Neuronal stem cell (in vitro differentiated cells): ENCODE results near the gene UTF1.
A peak's percentile ranks its signal among the peaks of the same experiment; 100 is the strongest.

Source experiments
- DNase-seq: peaks from one replicate; pipeline ENCODE4 v3.0.0-alpha.2; 2013; ENCODE audit warnings: low spot score
- H2AFZ ChIP-seq: one replicate; pipeline ENCODE4 v1.6.1; 2013; ENCODE audit warnings: mild to moderate bottlenecking, low read length, inconsistent platforms
- H2AK5ac ChIP-seq: 2 replicates; pipeline ENCODE4 v1.6.1; 2013; ENCODE audit warnings: low read depth, mild to moderate bottlenecking, inconsistent platforms, low read length, moderate library complexity, mixed read lengths
- H2BK120ac ChIP-seq: 2 replicates; pipeline ENCODE4 v1.6.1; 2013; ENCODE audit warnings: low read depth, mild to moderate bottlenecking, inconsistent platforms, low read length, moderate library complexity, mixed read lengths
- H2BK12ac ChIP-seq: one replicate; pipeline ENCODE4 v1.6.1; 2013; ENCODE audit warnings: low read length, inconsistent platforms
- H2BK15ac ChIP-seq: 2 replicates; pipeline ENCODE4 v1.6.1; 2013; ENCODE audit warnings: mild to moderate bottlenecking, low read length, inconsistent platforms, mixed read lengths
- H2BK5ac ChIP-seq: one replicate; pipeline ENCODE4 v1.6.1; 2013; ENCODE audit warnings: inconsistent platforms, mild to moderate bottlenecking, low read length, moderate library complexity
- H3K14ac ChIP-seq: one replicate; pipeline ENCODE4 v1.6.1; 2013; ENCODE audit warnings: low read length, inconsistent platforms
- H3K18ac ChIP-seq: 2 replicates; pipeline ENCODE4 v1.6.1; 2013; ENCODE audit warnings: low read length, inconsistent platforms
- H3K23ac ChIP-seq: 2 replicates; pipeline ENCODE4 v1.6.1; 2013; ENCODE audit warnings: low read depth, mild to moderate bottlenecking, mixed read lengths, low read length, inconsistent platforms; ENCODE audit not compliant: poor library complexity
- H3K27ac ChIP-seq: replicated peaks from 3 replicates; pipeline ENCODE4 v1.5.1; 2013; ENCODE audit warnings: low read length, inconsistent platforms
- H3K27me3 ChIP-seq, 3 experiments: 2 replicates each; pipeline ENCODE4 v1.6.1; 2013; ENCODE audit warnings: low read length in 3 of 3, mild to moderate bottlenecking in 2 of 3, inconsistent platforms in 1 of 3, low read depth in 1 of 3, mixed read lengths in 1 of 3, moderate library complexity in 1 of 3; ENCODE audit not compliant: control insufficient read depth in 3 of 3, insufficient read depth in 3 of 3
- H3K36me3 ChIP-seq, 2 donors: replicated peaks in 1 of 2; 2 replicates each; pipeline ENCODE4 v1.6.1; 2013; ENCODE audit warnings: low read length in 2 of 2; ENCODE audit not compliant: control insufficient read depth in 2 of 2, insufficient read depth in 2 of 2
- H3K4ac ChIP-seq: 2 replicates; pipeline ENCODE4 v1.6.1; 2013; ENCODE audit warnings: inconsistent platforms, mild to moderate bottlenecking, low read length, moderate library complexity
- H3K4me1 ChIP-seq, 2 donors: 1 replicate in 1 of 2; 2 replicates in 1 of 2; pipeline ENCODE4 v1.6.1; 2013; ENCODE audit warnings: low read length in 2 of 2, low read depth in 1 of 2; ENCODE audit not compliant: control insufficient read depth in 2 of 2, insufficient read depth in 1 of 2
- H3K4me2 ChIP-seq: one replicate; pipeline ENCODE4 v1.6.1; 2013; ENCODE audit warnings: mild to moderate bottlenecking, low read length, inconsistent platforms; ENCODE audit not compliant: insufficient read depth, poor library complexity, severe bottlenecking
- H3K4me3 ChIP-seq, 2 donors: 2 replicates each; pipeline ENCODE4 v1.5.1; 2013; ENCODE audit warnings: low read length in 2 of 2, mild to moderate bottlenecking in 2 of 2, inconsistent platforms in 1 of 2, moderate library complexity in 1 of 2
- H3K79me1 ChIP-seq: one replicate; pipeline ENCODE4 v1.6.1; 2013; ENCODE audit warnings: low read depth, mild to moderate bottlenecking, inconsistent platforms, low read length, moderate library complexity
- H3K9ac ChIP-seq: one replicate; pipeline ENCODE4 v1.6.1; 2013; ENCODE audit warnings: mild to moderate bottlenecking, low read depth, low read length, inconsistent platforms; ENCODE audit not compliant: poor library complexity
- H3K9me3 ChIP-seq, 2 donors: replicated peaks in 1 of 2; 2 replicates each; pipeline versions ENCODE3 to v1.6.1; 2013; ENCODE audit warnings: low read length in 2 of 2, mild to moderate bottlenecking in 2 of 2, inconsistent platforms in 1 of 2, low read depth in 1 of 2, mixed read lengths in 1 of 2, moderate library complexity in 1 of 2; ENCODE audit not compliant: control insufficient read depth in 2 of 2, insufficient read depth in 1 of 2
- H4K8ac ChIP-seq: one replicate; pipeline ENCODE4 v1.6.1; 2013; ENCODE audit warnings: low read depth, mild to moderate bottlenecking, inconsistent platforms, low read length, moderate library complexity
- H4K91ac ChIP-seq: one replicate; pipeline ENCODE4 v1.6.1; 2013; ENCODE audit warnings: low read length, low read depth, mild to moderate bottlenecking, inconsistent platforms; ENCODE audit not compliant: poor library complexity
- WGBS, 2 donors: extraction: QIAGEN DNeasy Blood & Tissue Kit; methylation state at CpG; one replicate each; pipeline ENCODE4 v1.1.7; 2013; ENCODE audit warnings: missing lambda C conversion rate in 2 of 2, mixed read lengths in 1 of 2; ENCODE audit not compliant: insufficient read length in 2 of 2, insufficient replicate concordance in 1 of 2; ENCODE audit errors: extremely low coverage in 2 of 2; 5-methylcytosine and 5-hydroxymethylcytosine counted together

Gene UTF1

GRCh38 chr10:133230387-133231195 lies 574 bp downstream of the UTF1 start:
- Histone ChIP-seq H3K4ac (no peak overlapping the region), H2BK5ac (no peak overlapping the region), H4K91ac (no peak overlapping the region), H3K27ac (no peak overlapping the region), H2AK5ac (peak overlapping the region; percentile 88), H3K4me2 (peak overlapping the region; percentile 91), H2AFZ (peak overlapping the region; percentile 56), H3K79me1 (no peaks in the 10 kb centered on the region), H3K27me3 (peaks cover 19 to 80% (median 69%) of the 10 kb centered on the region in 3 experiments), H3K9ac (peak overlapping the region; percentile 77), H4K8ac (no peak overlapping the region), H3K9me3 (peaks cover 0 to 11% of the 10 kb centered on the region in 2 donors), H3K4me3 (peak overlapping the region in 1 of 2 donors; percentile 74), H2BK12ac (peak overlapping the region; percentile 84), H3K14ac (peak overlapping the region; percentile 56), H3K4me1 (peaks cover 0 to 7% of the 10 kb centered on the region in 2 donors), H3K23ac (peak overlapping the region; percentile 93), H3K18ac (peak overlapping the region; percentile 17), H3K36me3 (no peaks in the 10 kb centered on the region), H2BK120ac (no peak overlapping the region), H2BK15ac (no peak overlapping the region)
- no CpG with 5 or more reads among the region's 122 CpGs for WGBS, 2 donors
- no peak for DNase-seq

DNA sequence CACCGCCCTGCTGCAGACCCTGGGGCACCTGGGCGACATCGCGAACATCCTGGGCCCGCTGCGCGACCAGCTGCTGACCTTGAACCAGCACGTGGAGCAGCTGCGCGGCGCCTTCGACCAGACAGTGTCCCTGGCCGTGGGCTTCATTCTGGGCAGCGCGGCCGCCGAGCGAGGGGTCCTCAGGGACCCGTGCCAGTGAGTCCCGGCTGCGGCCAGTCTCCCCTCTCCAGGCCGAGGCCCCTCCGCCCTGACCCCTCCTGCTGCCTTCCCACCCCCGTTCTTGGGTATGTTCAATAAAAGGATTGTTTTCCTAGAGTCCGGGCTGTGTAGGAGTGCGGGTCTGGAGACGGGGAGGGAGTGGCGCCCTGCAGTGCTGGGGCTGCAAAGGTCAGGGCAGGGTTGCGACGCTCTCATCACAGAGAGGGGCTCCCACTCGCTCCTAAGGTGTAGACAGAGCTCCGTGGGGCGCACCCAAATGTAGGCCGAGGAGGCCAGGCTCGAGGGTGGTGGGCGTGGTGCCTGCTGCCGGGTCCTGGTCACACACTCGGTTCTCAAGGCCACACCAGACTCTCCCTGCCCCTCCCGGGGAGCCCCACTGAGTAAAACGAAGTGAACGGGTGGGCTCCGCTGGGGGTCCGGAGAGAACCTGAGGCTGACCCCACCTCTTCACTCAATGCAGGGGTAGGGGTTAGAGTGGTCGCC lies 1.4 kb downstream of the UTF1 start:
- peaks cover 2% of the 10 kb centered on the region in 2 donors for H3K4me1 ChIP-seq
- no peak overlapping the region for H3K4ac ChIP-seq
- H2BK12ac ChIP-seq: peak overlapping the region; percentile 84
- no CpG with 5 or more reads among the region's 44 CpGs for WGBS, 2 donors
- H4K91ac ChIP-seq: no peak overlapping the region
- peak overlapping the region; percentile 93 for H3K23ac ChIP-seq
- H2AK5ac ChIP-seq: peak overlapping the region; percentile 88
- H4K8ac ChIP-seq: no peak overlapping the region
- no peak overlapping the region for H2BK120ac ChIP-seq
- no peak overlapping the region for H3K4me2 ChIP-seq
- peak overlapping the region in 1 of 2 donors; percentile 12 for H3K4me3 ChIP-seq
- H3K9ac ChIP-seq: no peak overlapping the region
- H2BK15ac ChIP-seq: no peak overlapping the region
- H3K36me3 ChIP-seq: no peaks in the 10 kb centered on the region
- no peak overlapping the region for H2BK5ac ChIP-seq
- no peak for DNase-seq
- H3K27ac ChIP-seq: no peak overlapping the region
- peaks cover 0 to 11% of the 10 kb centered on the region in 2 donors for H3K9me3 ChIP-seq
- peaks cover 24 to 86% (median 77%) of the 10 kb centered on the region in 3 experiments for H3K27me3 ChIP-seq
- no peak overlapping the region for H2AFZ ChIP-seq
- H3K79me1 ChIP-seq: no peaks in the 10 kb centered on the region
- peak overlapping the region; percentile 64 for H3K18ac ChIP-seq
- H3K14ac ChIP-seq: peak overlapping the region; percentile 71

DNA sequence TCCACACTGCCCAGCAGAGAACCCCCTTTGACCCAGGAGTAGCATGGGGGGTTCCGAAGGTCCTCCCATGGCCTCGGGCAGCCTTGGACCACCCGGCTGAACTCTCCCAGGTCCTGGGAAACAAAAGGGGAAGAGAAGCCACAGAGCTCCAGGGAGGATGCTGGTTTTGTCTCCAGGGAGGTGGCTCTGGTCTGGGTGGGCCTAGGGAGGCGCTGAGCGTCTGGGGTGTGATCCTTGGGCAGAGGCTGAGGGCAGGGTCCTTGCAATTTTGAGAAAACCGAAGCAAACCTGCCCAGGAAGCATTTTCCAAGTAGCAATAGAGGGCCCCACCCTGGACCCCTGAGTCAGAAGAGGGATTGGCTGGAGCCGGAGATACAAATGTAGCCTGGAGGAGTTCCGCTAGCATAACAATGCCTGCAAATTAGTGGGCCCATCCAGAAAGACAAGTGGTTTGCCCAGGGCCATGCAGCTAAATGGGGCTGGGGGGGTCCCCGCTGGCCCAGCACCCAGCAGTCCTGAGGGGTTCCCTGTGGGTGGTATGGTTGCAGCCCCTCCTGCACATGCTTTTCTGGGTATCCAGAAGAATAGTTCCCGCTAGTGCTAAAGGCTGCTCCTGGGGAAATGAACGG lies 2.0 kb downstream of the UTF1 start:
- WGBS, 2 donors: no CpG with 5 or more reads among the region's 11 CpGs
- no peak overlapping the region for H3K4ac ChIP-seq
- H3K27ac ChIP-seq: no peak overlapping the region
- H3K4me2 ChIP-seq: no peak overlapping the region
- H3K9me3 ChIP-seq: peaks cover 0 to 11% of the 10 kb centered on the region in 2 donors
- no peak overlapping the region for H3K9ac ChIP-seq
- no peak overlapping the region for H2BK12ac ChIP-seq
- H3K23ac ChIP-seq: no peak overlapping the region
- no peak overlapping the region for H2BK5ac ChIP-seq
- no peak overlapping the region for H3K14ac ChIP-seq
- no peak overlapping the region for H3K18ac ChIP-seq
- no peak overlapping the region for H4K8ac ChIP-seq
- no peak for DNase-seq
- H3K36me3 ChIP-seq: no peaks in the 10 kb centered on the region
- H2BK15ac ChIP-seq: no peak overlapping the region
- H2BK120ac ChIP-seq: no peak overlapping the region
- peaks cover 30 to 86% (median 81%) of the 10 kb centered on the region in 3 experiments for H3K27me3 ChIP-seq
- H4K91ac ChIP-seq: no peak overlapping the region
- H3K79me1 ChIP-seq: no peaks in the 10 kb centered on the region
- no peak overlapping the region for H3K4me3 ChIP-seq
- peaks cover 5 to 6% of the 10 kb centered on the region in 2 donors for H3K4me1 ChIP-seq
- no peak overlapping the region for H2AFZ ChIP-seq
- no peak overlapping the region for H2AK5ac ChIP-seq
